C4-2B (cell line): Measurements from ENCODE around the gene SH3GL1.

Experiments
- CTCF ChIP-seq: fragments of 450-650 bp; conservative IDR thresholded peaks from 2 replicates; pipeline ENCODE4 v1.5.1; 2017; ENCODE audit warnings: mild to moderate bottlenecking
- ZFX ChIP-seq: fragments of 450-650 bp; IDR thresholded peaks from 2 replicates; pipeline ENCODE4 v1.6.1; 2017

- TF ChIP-seq ZFX (no peak), CTCF (no peak)
Measured at GRCh38 chr19:4359627-4360000, 40.7 kb downstream of the SH3GL1 start.
